Stimulated activated CD4-positive, alpha-beta T cell treated with anti-CD3 and anti-CD28 coated beads, Interleukin-12 subunit alpha, Interleukin-12 subunit beta, amount 100 ng/mL, for 24 hours (primary cell): ENCODE results near the gene MMP23B.
A peak's percentile ranks its signal among the peaks of the same experiment; 100 is the strongest.
"Not testable (repeated sequence)": the region's sequence is repeated elsewhere in the genome, so short reads cannot be mapped to it uniquely, and the experiment has no call there.

Experiments used
- DNase-seq, 2 experiments: peaks; one replicate each; pipeline ENCODE4 v3.0.0-alpha.2; 2020; ENCODE audit warnings: low read depth in 2 of 2

Gene MMP23B

DNA sequence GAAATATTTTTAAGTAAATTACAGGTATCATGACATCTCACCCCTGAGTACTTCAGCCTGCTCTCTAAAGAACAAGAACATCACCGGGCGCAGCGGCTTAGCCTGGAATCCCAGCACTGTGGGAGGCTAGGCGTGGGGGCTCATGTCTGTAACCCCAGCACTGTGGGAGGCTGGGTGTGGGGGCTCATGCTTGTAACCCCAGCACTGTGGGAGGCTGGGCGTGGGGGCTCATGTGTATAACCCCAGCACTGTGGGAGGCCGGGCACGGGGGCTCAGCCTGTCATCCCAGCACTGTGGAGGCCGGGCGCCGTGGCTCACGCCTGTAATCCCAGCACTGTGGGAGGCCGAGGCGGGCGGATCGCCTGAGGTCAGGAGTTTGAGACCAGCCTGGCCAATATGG lies 34.6 kb downstream of the MMP23B start:
- DNase-seq: no peak

DNA sequence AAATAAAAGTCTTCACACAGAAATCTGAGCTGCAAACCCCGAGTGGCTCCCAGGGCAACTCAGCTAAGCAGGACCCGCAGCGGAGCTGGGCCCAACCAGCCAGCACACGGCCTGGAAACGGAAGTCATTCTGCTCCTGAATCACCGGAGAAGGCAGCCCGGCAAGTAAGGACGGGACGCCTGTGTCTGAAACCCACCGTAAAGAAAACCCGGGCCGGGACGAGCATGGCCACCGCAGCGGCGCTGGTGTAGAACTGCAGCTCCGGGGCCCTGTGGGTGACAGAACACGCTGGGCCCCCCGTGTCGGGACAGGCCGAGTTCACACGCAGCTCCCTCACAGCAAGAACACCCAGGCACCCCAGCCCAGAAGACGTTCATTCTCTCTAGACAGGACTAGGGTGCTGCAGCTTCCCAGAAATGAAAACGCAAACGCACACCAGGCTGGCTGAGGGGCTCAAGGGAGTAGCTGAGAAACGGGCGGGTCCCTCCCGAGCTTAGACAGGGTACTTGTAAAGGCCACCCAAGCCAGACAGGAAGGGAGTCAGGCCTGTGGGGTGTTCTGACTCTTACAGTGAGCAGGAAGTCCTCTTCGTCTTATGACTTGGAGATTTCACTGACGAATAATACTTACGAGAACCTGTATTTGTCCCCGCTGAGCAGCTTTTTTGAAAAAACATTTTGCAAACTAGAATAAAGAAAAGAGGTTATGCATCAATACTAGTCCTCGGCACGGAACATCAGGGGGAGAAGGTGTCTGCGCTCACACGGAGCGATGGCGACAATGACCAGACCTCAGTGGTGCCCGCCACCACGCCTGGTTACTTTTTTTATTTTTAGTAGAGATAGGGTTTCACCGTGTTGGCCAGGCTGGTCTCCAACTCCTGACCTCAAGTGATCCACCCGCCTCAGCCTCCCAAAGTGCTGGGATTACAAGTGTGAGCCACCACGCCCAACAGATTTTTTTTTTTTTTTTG lies 37.8 kb downstream of the MMP23B start:
- no peak for DNase-seq

DNA sequence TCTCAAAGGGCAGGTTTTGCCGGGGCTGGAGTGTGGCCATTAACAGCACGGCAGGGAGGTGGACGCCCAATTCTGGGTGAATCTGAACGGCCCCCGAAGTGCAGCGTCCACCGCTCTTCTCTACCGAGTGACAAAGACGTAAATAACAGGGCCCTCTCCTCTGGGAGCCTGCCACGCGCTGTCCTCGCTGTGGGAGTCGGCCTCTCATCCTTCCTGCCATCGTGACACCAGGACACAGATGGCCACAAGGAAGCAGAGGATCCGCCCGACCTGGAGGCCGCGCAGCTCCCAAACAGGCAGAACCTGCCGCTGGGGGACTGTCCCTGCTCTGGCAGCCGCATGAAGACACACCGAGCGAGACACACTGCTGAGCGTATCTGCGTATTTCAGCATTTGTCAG lies 38.9 kb downstream of the MMP23B start:
- no peak for DNase-seq

DNA sequence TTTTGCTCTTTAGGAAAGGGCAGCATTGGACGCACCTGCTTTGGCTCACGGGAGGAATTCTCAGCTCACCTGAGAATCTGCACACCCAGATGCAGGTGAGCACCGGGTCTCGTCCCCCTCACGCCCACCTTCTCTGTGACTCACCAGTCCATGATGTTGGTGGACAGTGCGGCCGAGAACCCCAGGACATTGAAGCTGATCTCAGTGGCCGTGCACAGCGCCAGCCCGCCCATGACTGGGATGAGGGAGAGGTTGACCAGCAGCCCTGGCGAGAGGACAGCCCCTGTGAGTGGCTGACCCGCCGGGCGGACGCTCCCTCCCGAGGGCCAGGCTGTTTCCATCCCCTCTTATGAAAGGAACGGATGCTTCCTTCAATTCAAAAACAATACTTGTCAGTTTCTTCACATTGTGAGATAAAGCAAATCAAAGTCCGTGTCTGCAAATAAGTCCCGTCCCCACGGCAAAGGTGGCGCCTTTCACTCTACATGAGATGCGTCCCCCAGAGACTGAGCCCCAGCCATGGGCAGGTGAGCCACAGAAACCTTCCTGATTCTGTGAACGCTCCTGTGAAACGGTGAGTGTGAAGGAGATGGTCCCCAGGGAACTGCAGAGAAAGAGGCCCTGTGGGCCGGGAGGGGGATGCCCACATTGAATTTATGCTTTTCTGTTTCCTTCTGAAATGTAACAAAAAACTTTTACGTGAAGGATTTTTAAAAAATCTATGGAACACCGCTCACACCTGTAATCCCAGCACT lies 39.6 kb downstream of the MMP23B start:
- no peak for DNase-seq

DNA sequence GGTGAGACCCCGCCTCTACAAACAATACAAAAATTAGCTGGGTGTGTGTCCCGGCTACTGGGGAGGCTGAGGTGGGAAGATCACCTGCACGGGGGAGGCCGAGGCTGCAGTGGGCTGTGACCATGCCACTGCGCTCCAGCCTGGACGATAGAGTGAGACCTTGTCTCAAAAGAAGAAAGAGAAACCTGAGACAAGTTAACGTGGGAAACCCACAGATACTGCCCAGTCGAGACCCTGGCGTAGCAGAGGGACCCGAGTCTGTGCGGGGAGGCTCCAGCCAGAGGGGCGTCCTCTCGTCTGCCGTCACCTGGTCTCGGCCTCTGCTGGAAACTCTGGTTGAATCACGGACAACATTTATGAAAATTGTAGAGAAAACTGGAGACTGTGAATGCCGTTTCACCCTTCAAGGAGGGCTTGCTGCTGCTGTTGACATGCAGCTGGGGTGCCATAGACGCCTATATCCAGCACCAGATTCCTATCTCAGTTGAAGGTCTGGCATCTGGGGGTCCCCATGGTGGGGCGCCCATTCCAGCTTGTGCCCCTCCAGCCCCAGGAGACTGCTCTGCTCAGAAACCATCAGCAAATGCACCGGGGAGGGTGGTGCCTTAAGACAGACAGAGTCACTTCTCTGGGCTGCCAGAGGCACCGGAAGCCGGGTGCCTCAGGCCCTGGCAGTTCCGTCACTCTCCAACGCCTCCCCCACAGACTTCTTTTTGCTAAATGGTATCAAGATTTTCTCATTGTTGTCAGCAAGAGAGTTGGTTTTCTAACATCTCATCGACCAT lies 40.4 kb downstream of the MMP23B start:
- no peak for DNase-seq

DNA sequence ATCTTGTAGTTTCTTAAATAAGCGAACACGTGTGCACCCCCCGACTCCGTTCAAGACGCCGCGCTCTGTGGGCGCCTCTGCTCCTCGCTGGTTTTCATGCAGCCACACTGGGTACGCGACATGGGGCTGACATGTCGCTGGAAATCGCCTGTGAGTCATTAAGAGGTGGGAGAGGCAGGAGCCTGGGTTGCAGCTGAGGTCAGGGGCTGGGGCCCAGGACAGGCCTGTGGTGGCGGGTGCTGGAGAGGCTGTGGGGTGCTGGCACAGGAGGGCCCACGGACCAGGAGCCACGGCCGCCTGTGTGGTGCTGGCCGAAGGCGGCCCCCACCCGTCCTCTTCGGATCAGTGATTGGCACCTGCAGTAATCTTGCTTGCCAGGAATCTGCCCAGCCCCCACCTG lies 42.8 kb downstream of the MMP23B start:
- not testable (repeated sequence) for DNase-seq

DNA sequence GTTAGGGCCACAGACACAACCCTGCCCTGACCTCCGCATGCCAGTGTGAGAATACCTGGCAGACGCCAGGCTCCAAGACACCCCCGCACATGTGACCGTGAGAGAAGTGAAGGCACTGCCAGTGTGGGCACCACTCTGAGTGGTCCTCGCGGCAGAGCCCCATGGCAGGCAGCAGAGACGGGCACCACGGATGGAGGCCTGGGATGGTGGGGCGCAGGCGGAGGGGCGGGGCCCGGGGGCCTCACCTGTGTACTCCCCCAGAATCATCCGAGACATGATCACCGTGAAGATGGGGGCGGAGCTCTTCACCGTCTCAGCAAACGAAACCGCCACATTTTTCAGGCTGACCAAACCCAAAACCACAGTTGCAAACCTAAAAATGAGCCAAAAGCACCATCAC lies 43.2 kb downstream of the MMP23B start:
- not testable (repeated sequence) for DNase-seq

DNA sequence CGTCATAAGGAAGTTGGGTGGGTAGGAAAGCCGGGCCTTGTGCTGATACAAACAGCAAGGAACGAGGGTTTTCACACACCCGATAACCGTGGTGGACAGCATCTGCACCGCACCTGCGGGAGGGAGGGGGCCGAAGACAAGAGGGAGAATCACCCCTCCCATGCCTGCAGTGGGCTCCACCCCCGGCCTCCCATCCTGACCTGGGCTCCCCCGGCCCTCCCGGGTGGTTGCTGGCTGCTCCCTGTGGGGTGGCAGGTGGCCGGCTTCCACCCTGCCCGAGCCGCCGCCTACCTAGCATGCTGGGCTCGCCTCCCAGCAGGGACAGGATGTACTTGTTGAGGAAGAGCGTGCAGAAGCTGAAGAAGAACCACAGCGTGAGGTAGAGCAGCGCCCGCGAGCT lies 44.1 kb downstream of the MMP23B start:
- not testable (repeated sequence) for DNase-seq

DNA sequence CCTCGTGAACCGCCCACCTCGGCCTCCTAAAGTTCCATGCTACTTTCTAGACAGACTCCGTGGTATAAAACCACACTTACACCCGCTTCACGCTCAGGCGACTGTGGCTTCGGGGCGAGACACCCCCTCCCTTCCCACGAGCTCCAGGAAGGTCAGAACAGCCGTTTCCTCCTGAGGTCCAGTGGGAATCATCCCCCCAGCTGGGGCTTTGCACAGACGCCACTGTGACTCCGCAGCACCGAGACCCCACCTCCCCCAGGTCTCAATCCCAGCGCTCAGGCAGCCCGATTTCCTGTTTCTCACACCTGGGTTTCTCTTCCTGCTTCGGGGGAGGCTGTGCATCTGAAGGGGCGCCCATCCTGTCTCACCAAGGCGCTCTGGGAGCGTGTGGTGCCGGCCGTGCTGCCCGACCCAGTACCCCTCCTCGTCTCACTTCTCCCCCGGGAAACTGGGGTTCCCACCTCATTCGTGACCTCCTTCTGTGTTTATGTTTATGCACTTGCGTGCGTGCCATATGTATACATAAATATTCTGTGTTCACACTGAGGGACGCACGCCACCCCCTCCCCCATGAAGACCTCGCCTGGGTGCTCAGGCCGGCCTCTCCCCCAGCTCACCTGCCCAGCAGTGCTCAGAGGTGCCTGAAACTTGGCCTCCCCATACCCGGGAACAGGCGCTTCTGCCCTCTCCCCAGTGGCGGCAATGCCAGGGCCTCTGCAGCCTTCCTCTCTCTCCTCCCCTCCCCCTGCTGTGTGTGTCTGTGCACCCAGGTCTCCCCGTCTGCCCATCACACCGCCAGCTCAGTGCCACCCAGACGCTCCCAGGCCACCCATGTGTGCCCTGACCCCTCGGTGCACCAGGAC lies 46.0 kb downstream of the MMP23B start:
- peak; percentile 28 to 34 for DNase-seq

DNA sequence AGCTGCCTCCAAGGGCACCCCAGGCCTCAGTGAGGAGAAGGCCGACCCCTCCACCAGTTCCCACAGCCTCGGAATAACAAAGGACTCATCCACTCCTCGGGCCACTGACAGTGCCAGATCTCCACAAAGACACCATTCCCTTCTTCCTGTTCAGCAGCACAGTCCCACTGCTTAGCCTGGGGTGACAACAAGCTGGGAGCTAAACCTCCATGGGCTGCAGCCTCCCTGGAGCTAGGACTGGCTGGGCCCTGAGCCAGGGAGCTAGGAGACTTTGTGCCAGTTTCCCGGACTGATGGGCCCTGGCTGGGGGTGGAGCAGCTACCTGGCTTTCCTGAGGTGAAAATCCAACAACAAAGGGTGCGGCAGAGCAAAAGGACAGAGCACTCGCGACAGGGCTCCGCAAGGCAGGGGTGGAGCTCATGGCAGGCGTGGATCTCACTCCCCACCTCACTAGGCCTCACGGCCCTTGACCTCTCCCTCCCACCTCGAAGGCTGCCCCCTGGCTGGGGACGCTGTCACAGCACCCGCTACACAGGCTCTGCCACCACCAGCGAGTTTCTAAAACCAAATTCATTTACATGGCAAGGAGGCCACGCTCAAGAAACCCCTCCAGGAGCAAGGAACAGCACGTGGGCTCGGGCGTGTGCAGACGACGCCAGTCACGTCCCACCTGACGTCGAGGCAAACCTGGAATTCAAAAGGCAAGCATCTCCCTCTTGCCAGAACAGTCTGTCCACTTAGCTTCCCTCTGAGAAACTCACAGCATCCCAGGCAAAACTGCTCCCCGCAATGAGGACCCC lies 46.8 kb downstream of the MMP23B start:
- peak in 1 of 2 experiments; percentile 56 for DNase-seq

DNA sequence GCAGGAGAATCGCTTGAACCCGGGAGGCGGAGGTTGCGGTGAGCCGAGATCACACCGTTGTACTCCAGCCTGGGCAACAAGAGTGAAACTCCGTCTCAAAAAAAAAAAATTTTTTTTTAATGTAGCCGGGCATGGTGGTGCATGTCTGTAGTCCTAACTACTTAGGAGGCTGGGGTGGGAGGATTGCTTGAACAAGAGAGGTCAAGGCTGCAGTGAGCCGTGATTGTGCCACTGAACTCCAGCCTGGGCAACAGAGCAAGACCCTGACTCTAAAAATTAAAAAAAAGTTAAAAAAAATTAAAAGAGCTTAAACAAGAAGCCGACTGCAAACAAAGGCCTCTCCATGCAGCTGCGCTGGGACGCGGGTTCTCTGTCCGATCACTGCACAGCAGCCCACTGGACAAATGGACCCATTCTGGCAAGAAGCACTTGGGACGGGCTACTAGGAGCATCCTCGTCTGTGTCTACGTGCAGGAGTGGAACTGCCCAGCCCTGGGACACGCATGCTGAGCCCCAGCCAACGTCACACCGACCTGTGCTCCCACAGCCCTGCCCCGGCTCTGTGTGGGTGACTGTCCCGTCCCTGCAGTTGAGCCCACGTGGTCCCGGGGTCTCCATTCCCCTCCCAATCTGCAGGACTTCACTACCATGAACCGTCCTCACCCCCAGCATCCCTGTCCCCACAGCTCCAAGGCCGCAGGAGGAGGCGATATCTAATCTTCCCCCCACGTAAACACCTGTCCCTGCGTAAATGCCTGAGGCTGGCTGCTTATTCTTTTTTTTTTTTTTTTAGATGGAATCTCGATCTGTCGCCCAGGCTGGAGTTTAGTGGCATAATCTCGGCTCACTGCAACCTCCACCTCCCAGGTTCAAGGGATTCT lies 48.3 kb downstream of the MMP23B start:
- DNase-seq: no peak

DNA sequence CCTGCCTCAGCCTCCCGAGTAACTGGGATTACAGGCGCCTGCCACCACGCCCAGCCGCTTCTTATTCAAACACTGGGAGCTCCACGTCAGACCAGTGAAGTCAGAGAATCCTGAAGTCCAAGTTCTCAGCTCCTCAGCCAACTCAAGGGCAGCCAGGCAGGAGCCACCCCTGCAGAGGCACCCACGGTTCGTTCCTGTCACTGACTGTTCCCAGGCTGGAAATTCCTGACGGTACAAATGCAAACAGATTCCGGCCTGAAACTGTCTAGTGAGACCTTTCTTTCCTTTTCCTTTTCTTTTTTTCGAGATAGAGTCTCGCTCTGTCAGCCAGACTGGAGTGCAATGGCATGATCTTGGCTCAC lies 48.9 kb downstream of the MMP23B start:
- DNase-seq: no peak

DNA sequence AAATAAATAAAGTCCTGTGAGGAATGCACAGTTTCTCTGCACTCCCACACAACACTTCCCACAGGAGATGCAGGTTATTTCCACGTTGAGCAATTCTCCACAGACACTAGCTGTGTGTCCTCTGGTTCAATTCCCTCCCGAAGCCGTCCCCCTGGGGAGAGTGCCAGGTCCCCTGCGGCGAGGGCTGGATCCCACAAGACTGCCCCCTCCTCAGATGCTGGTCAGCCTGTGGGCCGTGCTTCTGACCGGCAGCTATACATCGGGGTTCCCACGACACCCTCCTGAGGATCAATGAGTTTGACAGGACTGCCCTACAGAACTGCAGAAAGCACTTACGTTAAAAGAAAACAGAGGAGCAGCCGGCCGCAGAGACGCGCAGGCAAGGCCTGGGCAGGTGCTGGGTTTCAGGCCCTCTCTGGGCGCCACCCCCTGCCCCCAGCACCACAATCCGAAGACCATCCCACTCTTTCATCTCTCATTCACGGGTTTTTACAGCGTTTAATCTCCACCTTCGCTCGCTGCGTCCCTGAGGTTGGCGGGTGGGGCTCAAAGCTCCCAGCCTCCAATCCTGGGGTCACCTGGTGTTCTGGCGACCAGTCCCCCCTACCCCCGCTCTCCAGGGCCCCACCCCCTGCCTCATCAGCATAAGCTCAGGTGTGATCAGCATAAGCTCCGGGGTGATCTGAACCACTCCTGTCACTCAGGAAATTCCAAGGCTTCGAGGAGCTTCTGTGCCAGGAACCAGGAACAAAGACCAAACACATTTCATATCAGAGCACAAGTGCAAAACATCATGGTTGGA lies 51.3 kb downstream of the MMP23B start:
- no peak for DNase-seq
